Measurements from ENCODE around the gene WWC2.

- no peak for TF ChIP-seq GATA3 (IDR thresholded peaks at IDR 0.05; ENCODE audit: low read depth, low read length)
- no peak for TF ChIP-seq GATA2 (IDR thresholded peaks at IDR 0.05; ENCODE audit: low read depth, low read length)
Observed at GRCh38 chr4:183261953-183262775, 163.1 kb downstream of the WWC2 start.
